Measurements from ENCODE around the gene ZNF77. TPM values are rescaled to one million over a fixed set of nuclear protein-coding genes. Genes with fewer than 3 reads are reported as not detected.
"Not testable (repeated sequence)": the region's sequence is repeated elsewhere in the genome, so short reads cannot be mapped to it uniquely, and the experiment has no call there.

ZNF77 gene
- polyA plus RNA-seq, 12 donors, result 3.8 to 8.9 (median 4.8) TPM; not detected in 2

DNA sequence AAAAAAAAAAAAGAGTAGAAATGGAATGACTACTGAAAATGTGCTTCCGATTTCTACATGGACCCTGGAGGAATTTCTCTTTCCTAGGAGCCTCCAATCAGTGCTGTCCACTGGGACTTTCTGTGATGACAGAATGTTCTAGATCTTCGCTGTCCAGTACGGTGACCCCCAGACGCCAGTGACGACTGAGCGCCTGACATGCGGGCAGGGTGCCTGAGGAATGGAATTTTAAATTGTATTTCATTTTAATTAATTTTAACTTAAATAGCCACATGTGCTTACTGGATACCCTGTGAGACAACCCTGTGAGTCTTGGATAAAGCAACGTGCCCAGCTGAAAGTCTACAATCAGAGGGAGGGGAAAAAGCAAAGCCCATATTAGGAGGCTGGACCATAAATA lies 28.5 kb upstream of the ZNF77 start:
- DNase-seq, result no peak

DNA sequence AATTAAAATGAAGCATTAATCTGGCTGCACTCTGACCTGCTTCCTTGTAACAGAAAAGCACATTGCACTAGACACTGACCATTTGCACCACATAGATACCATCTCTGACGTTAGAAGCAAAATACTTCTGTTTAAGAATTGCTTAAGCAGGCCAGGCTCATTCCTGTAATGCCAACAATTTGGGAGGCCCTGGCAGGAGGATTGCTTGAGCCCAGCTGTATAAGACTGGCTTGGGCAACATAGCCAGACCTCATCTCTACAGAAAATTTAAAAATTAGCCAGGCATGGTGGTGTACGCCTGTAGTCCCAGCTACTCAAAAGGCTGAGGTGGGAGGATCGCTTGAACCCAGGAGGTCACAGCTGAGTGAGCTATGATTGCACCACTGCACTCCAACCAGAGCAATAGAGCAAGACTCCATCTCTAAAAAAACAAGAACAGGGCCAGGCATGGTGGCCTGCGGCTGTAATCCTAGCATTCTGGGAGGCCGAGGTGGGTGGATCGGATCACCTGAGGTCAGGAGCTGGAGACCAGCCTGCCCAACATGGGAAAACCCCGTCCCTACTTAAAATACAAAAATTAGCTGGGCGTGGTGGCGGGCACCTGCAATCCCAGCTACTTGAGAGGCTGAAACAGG lies 25.5 kb upstream of the ZNF77 start:
- no peak for DNase-seq

DNA sequence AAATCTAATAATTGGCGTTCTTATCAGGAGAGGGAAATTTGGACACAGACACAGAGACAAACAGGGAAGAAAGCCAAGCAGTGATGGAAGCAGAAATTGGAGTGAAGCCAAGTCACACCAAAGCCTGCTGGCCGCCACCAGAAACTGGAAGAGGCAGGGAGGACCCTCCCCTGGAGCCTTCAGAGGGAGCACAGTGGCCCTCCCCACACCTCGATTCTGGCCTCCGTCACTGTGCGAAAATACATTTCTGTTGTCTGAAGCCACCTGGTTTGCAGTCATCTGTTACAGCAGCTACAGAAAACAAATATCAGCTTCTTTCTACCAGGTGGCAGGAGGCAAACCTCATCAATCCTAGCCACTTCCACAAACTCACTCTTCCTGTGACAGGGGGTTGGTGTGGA lies 24.3 kb upstream of the ZNF77 start:
- DNase-seq, result peak; percentile 83

DNA sequence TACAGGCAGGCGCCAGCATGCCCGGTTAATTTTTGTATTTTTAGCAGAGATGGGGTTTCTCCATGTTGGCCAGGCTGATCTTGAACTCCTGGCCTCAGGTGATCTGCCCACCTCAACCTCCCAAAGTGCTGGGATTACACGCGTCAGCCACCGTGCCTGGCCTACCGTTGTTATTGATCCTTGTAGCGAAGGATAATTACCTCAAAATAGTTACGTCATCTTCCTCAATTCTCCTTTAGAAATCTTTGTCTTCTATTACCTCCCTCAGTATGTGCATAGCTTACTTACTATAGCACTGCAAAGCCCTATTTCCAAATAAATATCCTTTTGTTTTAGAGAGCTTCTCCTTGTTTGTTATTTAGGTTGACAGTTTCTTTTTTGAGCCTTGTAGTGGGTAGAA lies 23.2 kb upstream of the ZNF77 start:
- DNase-seq, result no peak

DNA sequence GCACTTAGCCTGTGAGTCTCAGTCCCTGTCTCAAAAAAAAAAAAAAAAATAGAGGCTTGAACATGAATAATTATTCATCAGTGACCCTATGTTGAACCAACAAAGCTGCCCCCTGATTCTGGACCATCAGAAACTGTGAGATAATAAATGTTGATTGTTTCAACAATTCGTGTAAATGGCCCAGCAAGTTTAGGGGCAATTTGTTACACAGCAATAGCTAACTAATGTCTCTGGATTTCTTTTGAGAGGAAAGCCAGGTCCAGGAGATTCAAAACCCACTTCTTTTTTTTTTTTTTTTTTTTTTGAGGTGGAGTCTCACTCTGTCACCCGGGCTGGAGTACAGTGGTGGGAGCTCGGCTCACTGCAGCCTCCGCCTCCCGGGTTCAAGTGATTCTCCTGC lies 20.1 kb upstream of the ZNF77 start:
- no peak for DNase-seq

DNA sequence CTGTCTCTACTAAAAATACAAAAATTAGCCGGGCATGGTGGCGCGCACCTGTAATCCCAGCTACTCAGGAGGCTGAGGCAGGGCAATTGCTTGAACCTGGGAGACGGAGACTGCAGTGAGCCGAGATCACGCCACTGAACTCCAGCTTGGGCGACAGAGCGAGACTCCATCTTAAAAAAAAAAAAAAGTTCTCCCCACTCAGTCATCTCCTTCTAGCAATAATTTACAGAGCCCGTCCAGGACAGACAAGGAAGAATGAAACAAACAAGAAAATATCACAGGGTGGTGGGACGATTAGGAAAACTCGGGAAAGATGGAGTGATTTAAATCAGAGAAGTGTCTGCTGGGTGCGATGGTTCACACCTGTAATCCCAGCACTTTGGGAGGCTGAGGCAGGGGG lies 18.9 kb upstream of the ZNF77 start:
- DNase-seq, result not testable (repeated sequence)

DNA sequence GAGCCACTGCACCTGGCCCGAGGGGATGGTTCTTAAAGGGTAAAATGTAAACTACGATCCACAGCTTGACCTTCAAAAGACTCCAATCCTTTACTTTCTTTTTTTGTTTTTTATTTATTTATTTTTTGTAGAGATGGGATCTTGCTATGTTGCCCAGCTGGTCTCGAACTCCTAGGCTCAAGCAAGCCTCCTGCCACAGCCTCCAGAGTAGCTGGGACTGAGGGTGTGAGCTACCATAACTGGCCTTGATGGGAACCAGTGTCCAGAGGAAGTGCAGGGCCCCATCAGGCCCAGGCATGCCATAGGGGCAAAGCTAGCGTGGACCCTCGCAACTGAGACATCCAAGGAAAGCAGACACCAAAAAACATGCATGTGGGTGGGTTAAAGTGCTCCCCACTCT lies 18.4 kb upstream of the ZNF77 start:
- DNase-seq, result no peak

DNA sequence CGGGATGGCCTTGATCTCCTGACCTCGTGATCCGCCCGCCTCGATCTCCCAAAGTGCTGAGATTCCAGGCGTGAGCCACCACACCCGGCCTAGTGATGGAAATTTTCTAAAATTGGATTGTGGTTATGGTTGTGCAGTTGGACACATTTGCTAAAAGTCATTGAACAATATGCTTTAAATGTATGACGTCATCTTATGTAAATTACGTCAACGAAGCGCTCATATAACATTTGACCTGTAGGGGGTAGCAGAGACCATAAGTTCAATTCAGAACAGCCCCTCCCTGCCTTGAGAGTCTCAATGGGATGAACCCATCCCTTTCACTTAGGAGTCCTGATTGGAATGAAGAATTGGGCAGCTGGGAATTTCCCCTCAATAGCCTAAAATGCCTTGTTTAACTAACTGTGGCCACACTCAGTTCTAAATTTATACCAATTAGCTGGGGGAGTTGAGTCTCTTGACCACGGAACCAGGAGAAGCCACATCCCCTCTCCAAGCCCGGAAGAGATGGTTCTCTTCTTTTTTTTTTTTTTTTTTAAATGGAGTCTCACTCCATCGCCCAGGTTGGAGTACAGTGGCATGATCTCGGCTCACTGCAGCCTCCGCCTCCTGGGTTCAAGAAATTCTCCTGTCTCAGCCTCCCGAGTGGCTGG lies 17.4 kb upstream of the ZNF77 start:
- peak; percentile 88 for DNase-seq

DNA sequence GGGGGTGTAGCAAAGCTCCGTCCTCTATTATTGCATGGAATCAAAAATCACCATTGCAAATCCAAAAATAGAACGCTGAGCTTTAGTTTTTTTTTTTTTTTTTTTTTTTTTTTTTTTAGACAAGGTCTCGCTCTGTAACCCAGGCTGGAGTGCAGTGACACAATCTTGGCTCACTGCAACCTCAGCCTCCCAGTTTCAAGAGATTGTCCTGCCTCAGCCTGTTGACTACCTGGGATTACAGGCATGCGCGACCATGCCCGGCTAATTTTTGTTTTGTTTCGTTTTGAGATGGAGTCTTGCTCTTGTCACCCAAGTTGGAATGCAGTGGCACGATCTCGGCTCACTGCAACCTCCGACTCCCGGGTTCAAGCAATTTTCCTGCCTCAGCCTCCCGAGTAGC lies 15.3 kb upstream of the ZNF77 start:
- no peak for DNase-seq

DNA sequence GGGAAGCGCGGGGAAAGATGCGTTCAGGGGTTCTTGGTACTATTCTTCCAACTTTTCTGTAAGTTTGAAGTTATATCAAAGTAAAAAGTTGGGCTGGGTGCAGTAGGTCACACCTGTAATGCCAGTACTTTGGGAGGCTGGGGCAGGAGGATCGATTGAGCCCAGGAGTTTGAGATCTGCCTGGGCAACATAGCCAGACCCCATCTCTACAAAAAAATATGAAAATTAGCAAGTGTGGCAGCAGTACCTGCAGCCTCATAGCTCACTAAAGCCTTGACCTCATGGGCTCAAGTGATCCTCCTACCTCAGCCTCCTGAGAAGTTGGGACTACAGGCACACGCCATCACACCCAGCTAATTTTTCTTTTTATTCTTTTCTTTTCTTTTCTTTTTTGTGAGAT lies 12.4 kb upstream of the ZNF77 start:
- no peak for DNase-seq

DNA sequence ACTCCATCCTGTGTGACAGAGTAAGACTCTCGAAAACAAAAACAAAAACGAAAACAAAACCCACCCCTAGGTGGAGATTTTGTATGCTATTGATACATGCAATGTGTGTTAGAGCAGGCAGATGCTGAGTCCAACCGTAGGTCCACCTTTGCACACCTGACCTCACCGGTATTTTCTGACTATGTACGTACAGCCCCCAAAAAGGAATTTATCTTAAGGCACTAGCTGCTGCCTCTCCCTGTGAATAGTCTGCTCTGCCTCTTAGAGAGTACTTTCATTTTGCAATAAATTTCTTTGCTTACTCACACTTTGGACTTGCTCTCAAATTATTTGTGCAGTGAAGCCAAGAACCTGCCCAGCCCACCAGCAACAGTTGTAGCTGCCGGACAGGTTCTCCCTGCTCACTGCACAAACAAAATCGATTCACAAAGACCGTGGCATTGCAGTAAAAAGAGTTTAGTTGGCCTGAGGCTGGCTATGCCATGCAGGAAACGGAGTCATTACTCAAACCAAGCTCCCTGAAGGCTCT lies 8.2 kb upstream of the ZNF77 start:
- no peak for DNase-seq

DNA sequence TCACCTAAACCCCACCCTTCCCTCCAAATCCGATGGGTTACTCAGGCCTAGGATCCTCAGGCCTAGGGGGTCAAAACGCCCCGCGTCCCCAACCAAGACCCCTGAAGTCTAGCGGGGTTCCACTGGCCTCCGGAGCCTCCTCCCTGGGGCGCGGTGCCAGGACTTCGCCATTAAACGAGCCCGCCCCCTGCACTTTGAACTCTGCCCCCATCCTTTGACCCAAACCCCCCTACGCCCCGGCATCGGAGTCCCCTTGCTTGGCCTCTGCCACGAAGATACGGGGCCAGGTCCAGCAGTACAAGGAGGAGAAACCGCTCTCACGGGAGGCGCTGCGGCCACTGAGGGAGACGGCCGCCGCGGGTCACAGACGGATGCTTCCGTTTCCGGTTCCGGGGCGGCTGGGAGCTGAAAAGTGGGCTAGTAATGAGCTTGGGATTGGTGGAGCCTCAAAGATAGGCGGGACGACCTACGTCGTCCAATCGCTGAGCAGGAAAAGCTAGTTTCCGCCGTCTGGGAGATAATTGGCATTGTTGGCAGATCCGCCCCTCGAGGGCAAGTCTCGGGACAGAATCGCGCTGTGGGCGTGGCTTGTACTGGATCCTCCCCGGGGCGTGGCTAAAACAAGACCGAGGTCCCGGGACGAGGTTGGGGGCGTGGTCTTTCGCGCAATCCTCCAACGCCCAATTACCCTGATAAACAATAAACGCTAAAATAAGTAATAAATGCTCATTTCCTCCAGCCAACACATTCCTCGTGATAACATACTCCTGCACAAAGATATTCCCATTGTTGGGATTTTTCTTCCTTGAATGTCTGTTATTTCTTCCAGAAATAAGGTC lies 5.7 kb upstream of the ZNF77 start:
- DNase-seq, result peak; percentile 100

DNA sequence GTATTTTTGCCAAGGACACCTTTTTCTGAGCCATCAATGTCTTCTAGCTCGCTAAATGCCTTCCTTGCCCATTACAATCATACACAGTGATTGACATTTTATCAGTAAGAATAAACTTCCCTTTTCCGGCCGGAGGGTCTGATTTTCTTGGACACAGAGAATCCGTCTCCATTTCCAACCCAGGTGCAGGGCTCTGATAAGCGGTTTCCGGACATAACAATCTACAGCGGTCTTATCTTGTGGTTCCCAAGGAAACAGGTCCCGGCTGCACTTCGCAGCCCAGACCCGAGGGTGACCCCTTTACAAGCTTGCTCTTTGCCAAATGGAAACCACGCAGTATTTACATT lies 5.1 kb upstream of the ZNF77 start:
- DNase-seq, result no peak

DNA sequence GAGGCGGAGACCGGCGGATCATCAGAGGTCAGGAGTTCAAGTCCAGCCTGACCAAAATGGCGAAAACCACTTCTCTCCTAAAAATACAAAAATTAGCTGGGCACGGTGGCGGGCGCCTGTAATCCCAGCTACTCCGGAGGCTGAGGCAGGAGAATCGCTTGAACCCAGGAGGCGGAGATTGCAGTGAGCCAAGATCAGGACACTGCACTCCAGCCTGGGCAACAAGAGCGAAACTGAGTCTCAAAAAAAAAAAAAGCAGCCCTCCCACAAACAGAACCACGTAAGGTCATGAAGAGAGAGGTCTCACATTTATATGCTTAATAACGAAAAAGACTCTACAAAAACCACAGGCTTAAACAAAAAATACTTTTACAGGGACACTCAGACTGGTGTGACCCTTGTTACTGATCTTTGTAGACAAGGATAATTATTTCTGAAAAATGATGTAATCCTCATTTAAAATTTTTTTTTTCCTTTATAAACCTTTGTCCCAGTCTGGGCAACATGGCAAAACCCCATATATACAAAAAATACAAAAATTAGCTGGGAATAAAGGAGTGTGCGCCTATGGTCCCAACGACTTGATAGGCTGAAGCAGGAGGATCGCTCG lies 909 bp upstream of the ZNF77 start:
- DNase-seq, result no peak

DNA sequence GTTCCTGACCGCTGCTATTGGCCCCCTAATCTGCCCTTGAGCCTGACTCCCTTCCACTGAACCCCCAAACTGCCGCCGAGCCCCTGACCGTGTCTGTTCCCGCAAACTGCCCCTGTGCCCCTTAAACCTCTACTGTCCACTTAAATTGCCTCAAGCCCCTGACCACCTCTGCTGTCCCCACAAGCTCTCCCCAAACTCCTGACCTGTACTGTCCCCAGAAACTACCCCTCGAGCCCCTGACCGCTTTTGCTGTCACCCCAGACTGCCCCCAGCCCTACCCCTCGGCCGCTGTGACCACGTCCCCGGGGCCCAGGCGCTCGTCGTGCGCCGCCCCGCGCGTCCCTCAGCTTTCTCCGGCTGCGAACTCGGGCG lies 382 bp downstream of the ZNF77 start:
- no peak for DNase-seq

DNA sequence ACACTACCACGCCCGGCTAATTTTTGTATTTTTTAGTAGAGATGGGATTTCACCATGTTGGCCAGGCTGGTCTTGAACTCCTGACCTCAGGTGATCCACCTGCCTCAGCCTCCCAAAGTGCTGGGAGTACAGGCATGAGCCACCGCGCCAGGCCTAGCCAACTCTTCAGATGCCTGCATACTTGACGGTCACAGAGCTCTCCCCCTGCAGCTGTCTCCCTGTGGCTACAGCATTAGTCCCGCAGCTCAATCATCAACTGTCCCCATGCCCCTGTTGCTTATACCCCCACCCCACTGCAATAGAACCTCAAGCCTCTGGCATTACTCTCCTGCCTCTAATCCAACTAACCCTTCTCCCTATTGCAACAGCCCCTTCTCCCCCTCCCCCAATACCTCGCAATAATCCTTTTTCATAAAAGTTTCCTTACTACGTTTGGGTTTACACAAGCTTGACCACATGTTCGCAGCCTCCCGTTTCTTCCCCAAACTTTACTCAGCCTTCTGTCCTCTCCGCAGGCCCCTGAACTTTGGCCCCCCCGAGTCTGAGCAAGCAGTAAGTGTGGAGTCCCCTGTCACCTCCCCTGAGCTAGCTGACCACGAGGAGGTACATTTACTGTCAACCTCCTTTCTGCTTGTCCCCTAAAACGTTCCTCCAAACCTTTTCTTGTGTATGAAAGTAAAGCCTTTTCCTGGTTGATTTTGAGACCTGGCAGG lies 1.7 kb downstream of the ZNF77 start:
- no peak for DNase-seq

DNA sequence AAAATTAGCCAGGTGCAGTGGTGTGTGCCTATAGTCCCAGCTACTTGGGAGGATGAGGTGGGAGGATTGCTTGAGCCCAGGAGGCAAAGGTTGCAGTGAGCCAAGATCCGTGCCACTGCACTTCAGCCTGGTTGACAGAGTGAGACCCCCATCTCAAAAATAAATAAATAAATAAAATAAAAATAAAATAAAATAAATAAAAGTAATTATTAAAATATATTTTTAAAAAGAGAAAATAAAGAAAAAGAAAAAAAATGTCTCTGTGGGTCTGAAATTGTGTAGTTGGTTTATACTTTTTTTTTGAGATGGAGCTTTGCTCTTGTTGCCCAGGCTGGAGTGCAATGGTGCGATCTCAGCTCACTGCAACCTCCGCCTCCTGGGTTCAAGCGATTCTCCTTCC lies 8.9 kb downstream of the ZNF77 start:
- DNase-seq, result not testable (repeated sequence)

DNA sequence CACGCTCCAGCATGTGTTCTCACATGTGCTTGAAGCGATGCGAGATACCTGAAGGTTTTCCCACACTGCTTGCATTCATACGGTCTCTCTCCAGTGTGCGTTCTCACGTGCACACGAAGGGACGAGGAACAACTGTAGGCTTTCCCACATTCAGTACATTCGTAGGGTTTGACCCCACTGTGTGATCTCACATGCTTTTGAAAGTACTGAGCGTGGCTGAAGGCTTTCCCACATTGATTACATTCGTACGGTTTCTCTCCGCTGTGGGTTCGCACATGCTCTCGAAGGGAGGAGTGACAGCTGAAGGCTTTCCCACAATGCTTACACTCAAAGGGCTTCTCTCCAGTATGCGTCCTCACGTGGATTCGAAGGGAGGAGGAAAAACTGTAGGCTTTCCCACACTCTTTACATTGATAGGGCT lies 11.3 kb downstream of the ZNF77 start:
- no peak for DNase-seq

DNA sequence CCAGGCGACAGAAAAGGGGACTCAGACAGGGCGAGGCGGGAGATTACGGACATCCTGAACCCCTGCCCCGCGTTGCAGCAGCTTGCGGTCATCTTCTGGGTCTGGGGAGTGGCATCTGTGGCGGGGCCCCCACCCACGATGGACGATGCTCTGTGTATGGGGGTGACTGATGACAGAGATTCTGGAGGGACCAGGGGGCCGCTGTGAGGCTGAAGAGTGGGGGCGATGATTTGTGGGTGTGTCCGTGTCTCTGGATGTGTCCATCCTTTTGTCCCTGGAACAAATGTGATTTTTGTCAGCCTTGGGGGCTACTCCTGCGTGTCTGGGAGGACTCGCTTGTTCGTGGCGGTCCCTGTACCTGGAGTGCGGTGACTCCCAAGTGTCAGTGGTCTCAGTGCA lies 17.7 kb downstream of the ZNF77 start:
- DNase-seq, result no peak

DNA sequence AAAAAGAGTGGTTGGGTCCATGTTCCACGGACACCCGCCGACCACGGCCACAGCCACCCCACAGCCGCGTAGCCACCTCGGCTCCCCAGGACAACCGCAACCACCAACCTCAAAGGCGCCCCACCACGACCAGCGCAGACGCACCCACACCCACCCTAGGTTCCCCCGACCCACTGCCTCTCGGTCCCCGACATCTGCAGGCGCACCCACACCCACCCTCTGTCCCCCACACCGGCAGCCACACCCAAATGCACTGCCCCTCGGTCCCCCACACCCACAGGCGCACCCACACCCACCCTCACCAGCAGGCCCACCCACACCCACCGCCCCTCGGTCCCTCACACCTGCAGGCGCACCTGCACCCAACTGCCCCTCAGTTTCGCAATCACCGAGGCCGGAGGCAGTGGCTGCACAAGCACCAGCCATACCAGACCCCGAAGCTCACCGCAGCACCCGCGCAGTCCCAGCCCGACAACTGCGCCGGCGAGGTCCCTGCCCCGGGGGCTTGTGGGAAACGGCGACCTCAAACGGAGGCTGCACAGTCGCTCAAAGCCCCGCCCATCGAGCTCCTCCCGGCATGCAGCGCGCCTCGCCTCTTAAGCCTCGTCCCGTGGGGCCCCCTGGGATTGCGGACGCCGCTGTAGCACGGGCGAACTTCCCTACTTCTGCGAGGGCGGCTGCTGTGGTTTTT lies 18.3 kb downstream of the ZNF77 start:
- no peak for DNase-seq

DNA sequence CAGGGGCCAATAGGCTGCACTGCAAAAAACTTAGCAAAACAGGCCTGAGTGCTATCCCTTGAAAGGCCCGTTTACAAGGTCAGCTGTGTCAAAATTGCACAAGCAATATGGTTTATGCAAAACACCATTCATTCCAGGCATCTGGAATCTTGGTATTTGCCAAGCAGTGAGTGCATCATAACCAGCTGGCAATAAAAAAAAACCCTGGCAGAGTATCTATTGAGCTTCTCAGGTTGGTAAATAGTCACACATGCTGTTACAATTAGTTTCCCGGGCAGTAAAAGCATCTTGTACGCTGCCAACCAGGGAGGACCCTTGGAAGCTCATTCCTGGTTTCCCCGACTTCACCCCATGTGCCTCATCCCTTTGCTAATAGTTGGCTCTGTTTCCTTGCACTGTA lies 21.3 kb downstream of the ZNF77 start:
- DNase-seq, result peak; percentile 29

Measured in muscle of arm (tissue), 12 donors.